A673 (cell line): ENCODE measurements around the gene KRTAP9-9.
"Not testable (repeated sequence)": the region's sequence is repeated elsewhere in the genome, so short reads cannot be mapped to it uniquely, and the experiment has no call there.

Experiments
- EZH2 ChIP-seq: fragments of 200-600 bp; sonication (generic); IDR thresholded peaks from 2 replicates; pipeline ENCODE4 v1.6.1; 2017; ENCODE audit warnings: borderline replicate concordance, low read depth, mild to moderate bottlenecking, mixed read lengths, antibody characterized with exemption, low read length; ENCODE audit not compliant: poor library complexity, severe bottlenecking
- TF ChIP-seq, protein P1 (sequence below): fragments of 300-800, 200-600 bp; sonication (generic); conservative IDR thresholded peaks from 2 replicates; pipeline ENCODE4 v1.5.1; 2017; ENCODE audit warnings: low read depth, mild to moderate bottlenecking, antibody characterized with exemption, low read length, moderate library complexity, mixed read lengths

DNA sequence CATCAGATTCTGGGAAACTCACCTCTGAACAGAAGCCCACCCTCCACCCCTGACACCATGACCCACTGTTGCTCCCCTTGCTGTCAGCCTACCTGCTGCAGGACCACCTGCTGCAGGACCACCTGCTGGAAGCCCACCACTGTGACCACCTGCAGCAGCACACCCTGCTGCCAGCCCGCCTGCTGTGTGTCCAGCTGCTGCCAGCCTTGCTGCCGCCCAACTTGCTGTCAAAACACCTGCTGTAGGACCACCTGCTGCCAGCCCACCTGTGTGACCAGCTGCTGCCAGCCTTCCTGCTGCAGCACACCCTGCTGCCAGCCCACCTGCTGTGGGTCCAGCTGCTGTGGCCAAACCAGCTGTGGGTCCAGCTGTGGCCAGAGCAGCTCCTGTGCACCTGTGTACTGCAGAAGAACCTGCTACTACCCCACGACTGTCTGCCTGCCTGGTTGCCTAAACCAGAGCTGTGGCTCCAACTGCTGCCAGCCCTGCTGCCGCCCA, 28.5 kb upstream of the KRTAP9-9 start, which contains the start of gene KRTAP9-2:
- TF ChIP-seq EZH2, result not testable (repeated sequence)
- TF ChIP-seq, protein P1, sequence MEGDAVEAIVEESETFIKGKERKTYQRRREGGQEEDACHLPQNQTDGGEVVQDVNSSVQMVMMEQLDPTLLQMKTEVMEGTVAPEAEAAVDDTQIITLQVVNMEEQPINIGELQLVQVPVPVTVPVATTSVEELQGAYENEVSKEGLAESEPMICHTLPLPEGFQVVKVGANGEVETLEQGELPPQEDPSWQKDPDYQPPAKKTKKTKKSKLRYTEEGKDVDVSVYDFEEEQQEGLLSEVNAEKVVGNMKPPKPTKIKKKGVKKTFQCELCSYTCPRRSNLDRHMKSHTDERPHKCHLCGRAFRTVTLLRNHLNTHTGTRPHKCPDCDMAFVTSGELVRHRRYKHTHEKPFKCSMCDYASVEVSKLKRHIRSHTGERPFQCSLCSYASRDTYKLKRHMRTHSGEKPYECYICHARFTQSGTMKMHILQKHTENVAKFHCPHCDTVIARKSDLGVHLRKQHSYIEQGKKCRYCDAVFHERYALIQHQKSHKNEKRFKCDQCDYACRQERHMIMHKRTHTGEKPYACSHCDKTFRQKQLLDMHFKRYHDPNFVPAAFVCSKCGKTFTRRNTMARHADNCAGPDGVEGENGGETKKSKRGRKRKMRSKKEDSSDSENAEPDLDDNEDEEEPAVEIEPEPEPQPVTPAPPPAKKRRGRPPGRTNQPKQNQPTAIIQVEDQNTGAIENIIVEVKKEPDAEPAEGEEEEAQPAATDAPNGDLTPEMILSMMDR, result not testable (repeated sequence)
